SH-SY5Y (cell line): Measurements from ENCODE around the gene FUT8.

Source experiments
- GATA2 ChIP-seq: IDR thresholded peaks from 2 replicates; pipeline ENCODE4 v1.6.1; 2011; ENCODE audit warnings: mild to moderate bottlenecking, low read depth, low read length
- GATA3 ChIP-seq: IDR thresholded peaks from 2 replicates; pipeline ENCODE4 v1.6.1; 2011; ENCODE audit warnings: low read depth, mild to moderate bottlenecking, low read length, moderate library complexity

The FUT8 gene

DNA sequence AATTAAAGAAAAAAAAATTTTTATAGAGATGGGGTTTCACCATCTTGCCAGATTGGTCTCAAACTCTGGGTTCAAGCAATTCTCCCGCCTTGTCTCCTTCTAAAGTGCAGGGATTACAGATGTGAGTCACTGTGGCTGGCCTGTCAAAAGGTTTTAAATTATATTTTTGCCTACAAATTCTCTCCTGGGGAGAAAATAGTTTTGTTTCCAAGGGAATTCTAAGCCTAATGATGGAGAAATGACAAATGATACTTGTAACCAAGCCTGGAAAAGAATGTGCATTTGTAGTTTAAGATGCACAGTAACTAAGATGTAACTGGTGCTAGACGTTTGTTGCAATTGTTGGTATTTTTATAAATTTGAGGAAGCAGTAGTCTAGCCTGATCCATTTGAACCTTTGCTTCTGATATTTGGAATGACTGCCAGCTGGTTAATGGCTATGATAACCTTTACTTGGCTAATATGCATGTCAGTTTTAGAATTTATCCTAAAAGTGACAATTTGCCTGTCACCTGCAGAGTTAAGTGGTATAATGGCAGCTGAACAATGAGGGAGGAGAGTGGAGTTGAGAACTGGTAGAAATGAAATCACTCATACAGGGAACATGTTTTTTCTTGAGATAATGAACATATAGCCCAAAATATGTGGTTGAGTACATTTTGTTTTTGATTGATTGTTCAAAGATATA, 148.0 kb downstream of the FUT8 start:
- TF ChIP-seq GATA2: no peak

DNA sequence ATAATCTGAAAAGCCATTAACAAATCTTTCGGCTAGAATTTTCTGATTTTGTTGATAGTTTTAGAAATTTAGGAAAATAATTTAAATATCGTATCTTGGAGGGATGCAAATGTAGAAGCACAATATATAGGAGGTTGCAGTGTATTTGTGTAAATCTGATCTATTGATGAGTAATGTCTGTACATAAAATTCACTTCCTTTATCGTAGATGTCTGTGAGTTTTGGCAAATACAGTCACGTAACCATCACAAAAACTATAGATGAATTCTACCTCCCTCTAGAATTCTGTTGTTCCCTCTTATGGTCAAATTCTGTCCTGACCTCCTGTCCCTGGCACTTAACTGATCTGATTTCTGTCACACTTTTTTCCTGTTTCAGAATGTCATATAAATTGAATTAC, 151.8 kb downstream of the FUT8 start:
- TF ChIP-seq GATA2: no peak
- TF ChIP-seq GATA3: no peak

DNA sequence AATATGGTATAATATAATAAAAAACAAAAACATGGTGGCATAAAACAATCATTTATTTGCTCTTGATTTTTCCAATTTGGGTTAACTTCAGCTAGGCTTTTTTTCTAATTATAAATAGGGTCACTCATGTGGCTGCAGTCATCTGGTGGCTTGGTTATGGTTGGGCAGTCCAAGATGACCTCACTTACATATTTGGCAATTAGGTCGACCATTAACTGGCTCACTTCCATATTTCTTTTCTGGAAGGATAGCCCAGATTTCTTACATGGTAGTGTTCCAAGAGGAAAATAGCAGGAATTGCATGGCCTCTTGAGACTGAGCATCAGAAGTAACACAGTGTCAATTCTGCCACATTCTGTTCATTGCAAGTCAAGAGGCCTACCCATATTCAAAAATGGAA, 153.4 kb downstream of the FUT8 start:
- TF ChIP-seq GATA2 (no peak), GATA3 (no peak)

DNA sequence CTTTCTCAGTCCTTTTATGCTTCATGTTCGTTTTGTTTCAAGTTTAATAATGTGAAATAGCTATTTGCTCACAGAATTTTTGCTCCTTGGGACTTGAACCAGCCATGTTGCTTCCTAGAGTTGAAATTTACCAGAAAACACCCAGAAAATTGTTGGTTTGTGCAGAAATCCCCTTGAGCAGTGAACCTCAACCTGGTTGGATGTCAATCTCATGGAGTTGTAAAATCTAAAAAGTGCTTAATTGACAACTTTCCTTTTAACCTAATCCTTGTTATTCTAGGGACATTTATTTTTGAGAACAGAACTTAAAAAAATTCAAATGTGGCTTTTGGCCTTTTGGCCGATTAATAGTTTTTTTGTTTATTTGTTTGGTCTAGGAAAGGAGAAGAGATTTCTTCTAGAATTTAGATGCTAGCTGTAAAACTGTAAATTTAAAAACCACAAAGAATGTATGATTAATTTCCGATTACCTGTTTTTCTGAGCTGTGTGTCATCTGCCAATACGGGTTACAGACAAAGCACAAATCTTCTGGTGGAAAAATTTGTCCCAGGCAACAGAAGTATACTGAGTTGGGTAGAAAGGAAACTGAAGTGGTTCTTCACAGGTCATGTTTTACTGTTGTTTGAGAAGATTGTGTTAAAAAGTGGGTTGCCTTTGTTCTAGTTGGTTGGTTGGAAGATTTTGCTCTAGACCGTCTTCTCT, 154.4 kb downstream of the FUT8 start:
- TF ChIP-seq GATA2 (no peak), GATA3 (no peak)

DNA sequence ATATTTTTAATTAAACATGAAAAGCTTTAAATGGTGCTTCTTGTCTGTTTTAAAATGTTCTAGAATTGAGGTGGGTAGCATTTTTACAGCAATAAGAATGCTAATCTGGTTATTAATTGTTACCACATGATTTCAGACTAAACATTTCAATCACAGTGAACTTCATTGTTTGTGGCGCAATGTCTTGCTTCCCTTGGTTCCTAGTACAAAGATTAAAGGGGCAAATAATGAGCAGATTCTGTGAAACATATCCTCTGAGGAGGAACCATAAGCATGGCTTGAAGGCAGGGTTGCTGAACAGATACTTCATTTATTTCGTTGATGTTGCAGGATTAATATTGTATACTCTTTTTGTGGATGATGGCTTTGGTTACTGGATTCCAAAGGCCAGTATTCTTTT, 162.1 kb downstream of the FUT8 start:
- TF ChIP-seq GATA3: no peak

DNA sequence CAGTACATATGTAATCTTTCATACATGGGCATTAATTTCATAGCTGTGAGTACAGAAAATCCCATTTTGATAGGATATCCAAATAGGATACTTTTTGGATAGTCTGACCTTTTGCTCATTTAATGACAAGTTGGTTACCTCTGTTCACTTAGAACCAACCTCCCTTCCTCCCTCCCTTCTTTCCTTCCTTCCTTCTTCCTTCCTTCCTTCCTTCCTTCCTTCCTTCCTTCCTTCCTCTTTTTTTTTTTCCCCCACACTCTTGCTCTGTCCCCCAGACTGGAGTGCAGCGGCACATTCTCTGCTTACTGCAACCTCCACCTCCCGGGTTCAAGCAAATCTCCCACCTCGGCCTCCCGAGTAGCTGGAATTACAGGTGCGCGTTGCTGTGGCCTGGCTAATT, 162.9 kb downstream of the FUT8 start:
- TF ChIP-seq GATA2 (no peak), GATA3 (no peak)

DNA sequence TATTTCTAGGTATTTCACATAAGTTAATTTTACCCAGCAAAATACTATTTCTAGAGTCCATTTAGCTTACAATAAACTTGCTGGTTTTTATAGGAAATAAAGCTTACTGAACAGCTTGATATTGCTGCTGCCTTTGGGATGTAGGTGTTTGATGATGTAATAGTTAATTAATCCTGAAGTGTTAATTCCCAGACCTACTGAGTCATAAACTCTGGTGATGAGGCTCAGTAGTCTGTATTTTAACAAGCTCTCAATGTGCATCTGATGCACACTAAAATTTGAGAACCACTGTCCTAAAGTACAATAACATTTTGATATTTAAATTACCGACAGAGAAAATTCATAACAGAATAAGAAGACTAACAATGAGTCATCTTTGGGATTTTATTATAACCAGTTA, 168.4 kb downstream of the FUT8 start:
- TF ChIP-seq GATA2 (no peak), GATA3 (no peak)

DNA sequence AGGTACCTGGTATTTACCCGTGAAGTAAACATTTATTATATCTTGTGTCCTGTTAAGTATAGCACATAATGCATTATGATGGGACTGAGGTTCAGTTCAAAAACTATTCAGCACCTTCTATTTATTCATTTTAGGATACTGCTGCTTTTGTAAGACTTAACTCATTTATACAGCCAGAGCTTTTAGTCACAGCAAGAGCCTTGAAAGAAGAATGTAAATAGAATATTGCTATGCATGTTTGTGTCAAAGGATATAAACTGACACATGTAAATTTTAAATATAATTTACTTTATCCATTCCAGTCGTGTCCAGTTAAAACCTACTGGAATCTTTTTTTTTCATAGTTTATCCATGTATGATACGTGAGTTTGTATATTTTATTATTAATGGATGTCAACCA, 168.8 kb downstream of the FUT8 start:
- no peak for TF ChIP-seq GATA3
- no peak for TF ChIP-seq GATA2

DNA sequence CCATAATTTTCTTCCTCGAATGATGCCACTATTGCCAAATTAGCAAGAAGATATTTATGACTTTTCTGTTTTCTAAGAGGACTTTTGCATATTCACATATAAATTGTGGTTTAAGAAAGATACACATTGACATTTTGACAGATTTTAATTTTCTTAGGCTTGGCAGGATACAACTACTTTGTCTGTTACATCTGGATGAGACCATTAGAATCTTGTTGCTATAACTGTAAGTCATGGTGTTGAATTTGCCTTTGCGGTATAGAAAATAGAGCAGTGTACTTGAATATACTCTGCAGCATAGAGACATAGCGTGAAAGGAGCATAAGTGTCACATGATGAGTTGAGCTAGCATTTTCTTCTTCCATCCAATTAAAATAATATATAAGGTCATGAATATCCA, 169.3 kb downstream of the FUT8 start:
- TF ChIP-seq GATA2: no peak
- TF ChIP-seq GATA3: no peak

DNA sequence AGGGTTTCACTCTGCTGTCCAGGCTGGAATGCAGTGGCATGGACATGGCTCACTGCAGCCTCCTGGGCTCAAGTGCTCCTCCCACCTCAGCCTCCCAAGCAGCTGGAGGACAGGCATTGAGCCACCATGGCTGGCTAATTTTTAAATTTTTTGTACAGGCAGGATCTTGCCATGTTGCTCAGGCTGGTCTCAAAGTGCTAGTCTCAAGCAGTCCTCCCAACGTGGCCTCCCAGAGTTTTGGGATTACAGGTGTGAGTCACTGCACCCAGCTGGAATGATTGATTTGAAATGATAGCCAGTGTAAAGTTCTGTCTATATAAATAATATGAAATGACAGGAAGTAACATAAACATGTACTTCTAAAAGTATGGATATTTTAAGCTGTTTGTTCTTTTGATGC, 172.7 kb downstream of the FUT8 start:
- no peak for TF ChIP-seq GATA2
- no peak for TF ChIP-seq GATA3

DNA sequence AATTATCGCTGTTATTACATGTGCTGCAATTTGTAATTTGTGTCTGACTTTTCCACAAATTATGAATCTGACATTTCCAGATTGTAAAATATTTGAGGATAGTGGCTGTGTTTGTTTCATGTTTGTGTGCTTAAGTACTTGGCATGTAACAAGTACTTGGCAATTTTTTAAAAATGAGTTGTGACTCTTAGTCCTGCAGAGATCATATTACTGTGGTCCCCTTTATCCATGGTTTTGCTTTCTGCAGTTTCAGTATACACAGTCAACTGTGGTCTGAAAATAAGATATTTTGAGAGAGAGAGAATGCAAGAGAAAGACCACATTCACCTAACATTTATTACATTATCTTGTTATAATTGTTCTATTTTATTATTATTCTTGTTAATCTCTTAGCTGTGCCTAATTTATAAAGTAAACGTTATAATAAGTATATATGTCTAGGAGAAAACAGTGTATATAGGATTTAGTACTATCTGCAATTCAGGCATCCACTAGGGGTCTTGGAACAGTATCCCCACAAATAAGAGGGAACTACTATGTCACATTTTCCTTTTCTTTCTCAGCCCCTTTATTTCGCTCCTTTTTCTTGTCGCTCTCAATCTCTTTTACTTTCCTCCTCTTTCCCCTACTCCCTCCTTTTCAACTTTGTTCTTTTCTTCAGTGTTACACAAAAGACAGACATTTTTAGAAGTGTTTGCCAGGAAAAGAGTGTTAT, 176.1 kb downstream of the FUT8 start:
- TF ChIP-seq GATA2 (no peak), GATA3 (no peak)

DNA sequence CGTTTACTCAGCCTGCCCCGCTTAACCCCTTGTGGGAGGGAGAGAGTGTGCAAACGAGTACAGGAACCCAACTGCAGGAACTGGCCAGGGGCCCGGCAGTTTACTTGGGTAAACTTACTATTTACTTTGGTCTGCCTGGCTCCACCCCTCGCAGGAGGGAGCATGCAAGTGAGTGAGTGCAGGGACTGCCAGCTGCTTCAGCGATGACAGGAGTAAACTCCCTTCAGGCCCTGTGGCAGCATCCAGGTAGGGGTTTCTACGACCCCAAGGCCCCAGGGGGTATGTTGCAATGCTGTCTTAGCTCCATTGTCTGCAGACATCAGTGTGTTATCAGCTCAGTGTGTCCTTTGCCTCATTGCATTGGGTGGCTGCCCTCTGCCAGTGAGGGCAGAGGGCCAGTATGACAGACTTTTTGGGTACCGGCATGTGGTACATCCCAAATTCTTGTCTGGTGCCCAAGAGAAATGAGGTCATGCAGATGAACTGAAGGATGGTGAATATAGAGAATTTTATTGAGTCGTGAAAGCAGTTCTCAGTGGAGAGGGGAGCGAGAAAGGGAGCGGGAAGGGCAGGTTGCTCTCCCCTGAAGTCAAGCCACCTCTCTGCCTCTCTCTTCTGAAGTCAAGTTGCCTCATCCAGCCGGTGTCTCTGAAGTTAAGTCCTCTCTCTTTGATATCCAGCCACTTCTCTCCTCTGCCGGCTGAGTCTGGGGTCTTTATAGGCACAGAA, 181.8 kb downstream of the FUT8 start:
- TF ChIP-seq GATA2 (no peak), GATA3 (no peak)

DNA sequence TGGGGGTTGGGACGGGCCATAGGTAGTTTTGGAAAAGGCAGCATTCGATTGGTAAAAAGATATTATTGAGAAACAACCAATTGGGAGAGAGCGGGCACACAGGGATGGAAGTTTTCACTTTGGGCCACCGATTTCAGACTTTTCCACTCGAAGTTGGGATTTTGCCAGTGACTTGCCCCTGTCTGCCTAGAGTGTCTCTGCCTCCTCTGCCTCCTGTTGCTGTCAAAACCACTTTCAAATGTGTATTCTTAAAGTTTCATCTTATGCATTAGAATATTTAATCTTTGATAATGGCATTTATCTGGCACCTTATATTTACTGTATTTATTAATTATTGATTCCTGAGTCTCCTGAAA, 182.3 kb downstream of the FUT8 start:
- no peak for TF ChIP-seq GATA3
- TF ChIP-seq GATA2: no peak

DNA sequence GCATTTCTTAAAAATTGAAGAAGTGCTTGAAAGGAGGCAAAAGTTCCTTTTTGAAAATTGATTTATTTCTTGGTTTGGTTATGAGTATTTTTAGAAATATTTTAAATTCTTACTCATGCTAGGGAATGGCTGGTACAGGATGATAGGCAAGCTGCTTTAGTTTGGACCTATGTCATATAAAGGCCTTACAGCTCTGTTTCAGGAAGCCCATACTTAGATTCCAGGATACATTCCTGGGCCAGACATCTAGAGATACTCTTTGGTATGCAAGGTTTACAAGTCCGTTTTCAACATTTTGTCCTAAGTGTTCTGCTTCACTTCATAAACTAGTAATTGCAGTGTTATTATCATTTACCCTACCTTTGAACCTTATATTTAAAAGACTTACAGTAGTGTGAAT, 186.8 kb downstream of the FUT8 start:
- TF ChIP-seq GATA2: no peak
- TF ChIP-seq GATA3: no peak

DNA sequence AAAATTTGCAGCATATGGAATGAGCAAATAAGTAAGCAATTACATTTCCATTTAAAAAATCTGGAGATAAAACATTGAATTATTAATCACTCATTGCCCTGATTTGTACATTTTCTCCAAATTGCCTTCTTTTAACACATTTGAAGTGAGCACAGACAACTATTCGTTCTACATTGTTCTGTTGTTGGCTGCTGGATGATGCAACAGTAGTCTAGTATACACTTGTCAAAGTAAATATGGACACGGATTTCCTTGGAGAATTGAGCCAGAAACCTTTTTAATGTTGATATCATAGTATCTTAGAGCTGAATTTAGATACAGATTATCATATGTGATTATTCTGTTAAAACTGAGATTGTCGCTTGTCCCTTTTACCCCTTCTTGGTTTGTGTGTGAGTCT, 188.2 kb downstream of the FUT8 start:
- TF ChIP-seq GATA2: no peak
- no peak for TF ChIP-seq GATA3

DNA sequence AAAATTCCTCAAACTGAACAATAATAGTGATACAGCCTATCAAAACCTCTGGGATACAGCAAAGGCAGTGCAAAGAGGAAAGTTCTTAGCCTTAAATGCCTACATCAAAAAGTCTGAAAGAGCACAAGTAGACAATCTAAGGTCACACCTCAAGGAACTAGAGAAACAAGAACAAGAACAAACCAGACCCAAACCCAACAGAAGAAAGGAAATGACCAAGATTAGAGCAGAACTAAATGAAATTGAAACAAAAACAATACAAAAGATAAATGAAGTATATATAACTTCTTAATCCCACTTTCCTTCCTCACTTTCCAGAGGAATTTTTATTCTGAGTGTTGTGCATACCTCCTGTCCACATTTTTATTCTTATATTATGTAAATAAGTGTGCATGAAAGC, 192.0 kb downstream of the FUT8 start:
- TF ChIP-seq GATA2 (no peak), GATA3 (no peak)
